ENCODE data around the gene HBG1. TPM values are rescaled to one million over a fixed set of nuclear protein-coding genes. Genes with fewer than 3 reads are reported as not detected.

The HBG1 gene
- polyA plus RNA-seq, 3 donors = not detected

DNA sequence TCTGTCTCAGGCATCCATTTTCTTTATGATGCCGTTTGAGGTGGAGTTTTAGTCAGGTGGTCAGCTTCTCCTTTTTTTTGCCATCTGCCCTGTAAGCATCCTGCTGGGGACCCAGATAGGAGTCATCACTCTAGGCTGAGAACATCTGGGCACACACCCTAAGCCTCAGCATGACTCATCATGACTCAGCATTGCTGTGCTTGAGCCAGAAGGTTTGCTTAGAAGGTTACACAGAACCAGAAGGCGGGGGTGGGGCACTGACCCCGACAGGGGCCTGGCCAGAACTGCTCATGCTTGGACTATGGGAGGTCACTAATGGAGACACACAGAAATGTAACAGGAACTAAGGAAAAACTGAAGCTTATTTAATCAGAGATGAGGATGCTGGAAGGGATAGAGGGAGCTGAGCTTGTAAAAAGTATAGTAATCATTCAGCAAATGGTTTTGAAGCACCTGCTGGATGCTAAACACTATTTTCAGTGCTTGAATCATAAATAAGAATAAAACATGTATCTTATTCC lies 31.0 kb upstream of the HBG1 start:
- H3K27ac Mint-ChIP-seq = peak overlapping the region in 2 of 7 donors; percentile 67 to 77
- DNase-seq = peak; percentile 43 to 83 (median 52)
- intact Hi-C loops (cut with micrococcal nuclease) = no loop called here
- Histone ChIP-seq H2AFZ (ENCODE audit: insufficient read depth, low read depth, low read length, poor library complexity, severe bottlenecking) (no peak overlapping the region), H3K4me2 (replicated peaks; ENCODE audit: extremely low read depth, low read length, poor library complexity, severe bottlenecking) (no peak overlapping the region), H3K9ac (ENCODE audit: insufficient read depth, low read length, poor library complexity, severe bottlenecking) (no peak overlapping the region), H3K4me3 (replicated peaks in 1 of 3; ENCODE audit: low read depth in 2 of 3, low read length in 3 of 3) (no peak overlapping the region), H3K4me1 (ENCODE audit: control insufficient read depth in 1 of 2, insufficient read depth in 2 of 2, low read length in 2 of 2) (peaks cover 0 to 4% of the 10 kb centered on the region in 2 donors), H3K36me3 (replicated peaks in 1 of 2; ENCODE audit: control insufficient read depth in 1 of 2, insufficient read depth in 2 of 2, low read length in 2 of 2) (no peaks in the 10 kb centered on the region), H4K20me1 (ENCODE audit: insufficient read depth, low read length) (no peaks in the 10 kb centered on the region), H3K79me2 (ENCODE audit: insufficient read depth, low read length) (no peaks in the 10 kb centered on the region), H3K27me3 (ENCODE audit: control insufficient read depth in 2 of 2, insufficient read depth in 2 of 2, low read length in 2 of 2) (no peaks in the 10 kb centered on the region), H3K9me3 (replicated peaks in 1 of 2; ENCODE audit: control insufficient read depth in 1 of 2, insufficient read depth in 1 of 2, low read length in 2 of 2) (no peaks in the 10 kb centered on the region), H3K27ac (ENCODE audit: low read depth in 1 of 2, low read length in 2 of 2) (no peak overlapping the region)
- TF ChIP-seq, protein P1, sequence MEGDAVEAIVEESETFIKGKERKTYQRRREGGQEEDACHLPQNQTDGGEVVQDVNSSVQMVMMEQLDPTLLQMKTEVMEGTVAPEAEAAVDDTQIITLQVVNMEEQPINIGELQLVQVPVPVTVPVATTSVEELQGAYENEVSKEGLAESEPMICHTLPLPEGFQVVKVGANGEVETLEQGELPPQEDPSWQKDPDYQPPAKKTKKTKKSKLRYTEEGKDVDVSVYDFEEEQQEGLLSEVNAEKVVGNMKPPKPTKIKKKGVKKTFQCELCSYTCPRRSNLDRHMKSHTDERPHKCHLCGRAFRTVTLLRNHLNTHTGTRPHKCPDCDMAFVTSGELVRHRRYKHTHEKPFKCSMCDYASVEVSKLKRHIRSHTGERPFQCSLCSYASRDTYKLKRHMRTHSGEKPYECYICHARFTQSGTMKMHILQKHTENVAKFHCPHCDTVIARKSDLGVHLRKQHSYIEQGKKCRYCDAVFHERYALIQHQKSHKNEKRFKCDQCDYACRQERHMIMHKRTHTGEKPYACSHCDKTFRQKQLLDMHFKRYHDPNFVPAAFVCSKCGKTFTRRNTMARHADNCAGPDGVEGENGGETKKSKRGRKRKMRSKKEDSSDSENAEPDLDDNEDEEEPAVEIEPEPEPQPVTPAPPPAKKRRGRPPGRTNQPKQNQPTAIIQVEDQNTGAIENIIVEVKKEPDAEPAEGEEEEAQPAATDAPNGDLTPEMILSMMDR (IDR thresholded peaks at IDR 0.05) = no peak
- H3K4me1 Mint-ChIP-seq = peaks cover 4% of the 10 kb centered on the region
- WGBS (ENCODE audit: insufficient coverage) = 28% methylated on average over 2 of the region's 3 CpGs
- H3K9me3 Mint-ChIP-seq = peaks cover 0 to 3% (median under 1%) of the 10 kb centered on the region in 7 donors
- peaks cover 0 to 3% (median 1%) of the 10 kb centered on the region in 3 donors for H3K27me3 Mint-ChIP-seq (ENCODE audit: low read depth in 3 of 3)
- no peak overlapping the region for H3K4me3 Mint-ChIP-seq
- no peaks in the 10 kb centered on the region for H3K36me3 Mint-ChIP-seq

DNA sequence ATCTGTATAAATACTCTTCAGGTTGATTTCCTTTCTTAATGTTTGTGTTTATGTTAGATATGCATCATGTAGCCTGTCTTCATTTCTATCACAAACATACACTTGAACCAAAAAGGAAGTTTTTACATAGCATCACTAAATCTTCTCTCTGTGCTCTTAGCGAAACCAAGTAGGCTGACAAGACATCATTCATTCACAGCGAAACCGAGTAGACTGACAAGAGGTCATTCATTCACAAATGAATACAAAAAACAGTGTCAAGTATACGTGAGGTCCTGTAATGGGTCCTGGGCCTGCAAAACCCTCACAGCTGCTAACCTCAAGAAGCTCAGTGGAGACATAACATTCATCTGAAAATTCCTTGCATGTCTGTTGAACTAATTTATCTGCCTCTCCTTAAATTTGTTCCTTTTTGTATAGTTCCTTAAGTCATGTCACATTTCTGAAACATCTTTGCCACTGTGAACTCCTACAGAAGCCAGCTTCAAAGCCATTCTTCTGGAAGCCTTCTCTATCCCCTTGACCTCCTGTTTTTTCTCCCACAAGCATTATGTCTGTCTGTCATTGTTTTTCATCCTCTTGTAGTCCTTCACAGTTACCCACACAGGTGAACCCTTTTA lies 29.9 kb upstream of the HBG1 start:
- Histone ChIP-seq H3K27ac (ENCODE audit: low read depth in 1 of 2, low read length in 2 of 2) (no peak overlapping the region), H3K4me2 (replicated peaks; ENCODE audit: extremely low read depth, low read length, poor library complexity, severe bottlenecking) (no peak overlapping the region)

More for the DNA sequence above, 29.9 kb upstream of the HBG1 start:
- Histone ChIP-seq H4K20me1 (ENCODE audit: insufficient read depth, low read length) (no peaks in the 10 kb centered on the region), H3K9me3 (replicated peaks in 1 of 2; ENCODE audit: control insufficient read depth in 1 of 2, insufficient read depth in 1 of 2, low read length in 2 of 2) (no peaks in the 10 kb centered on the region), H3K79me2 (ENCODE audit: insufficient read depth, low read length) (no peaks in the 10 kb centered on the region), H3K4me3 (replicated peaks in 1 of 3; ENCODE audit: low read depth in 2 of 3, low read length in 3 of 3) (no peak overlapping the region), H3K4me1 (ENCODE audit: control insufficient read depth in 1 of 2, insufficient read depth in 2 of 2, low read length in 2 of 2) (peaks cover 0 to 4% of the 10 kb centered on the region in 2 donors), H3K9ac (ENCODE audit: insufficient read depth, low read length, poor library complexity, severe bottlenecking) (no peak overlapping the region), H3K27me3 (ENCODE audit: control insufficient read depth in 2 of 2, insufficient read depth in 2 of 2, low read length in 2 of 2) (no peaks in the 10 kb centered on the region), H3K36me3 (replicated peaks in 1 of 2; ENCODE audit: control insufficient read depth in 1 of 2, insufficient read depth in 2 of 2, low read length in 2 of 2) (no peaks in the 10 kb centered on the region), H2AFZ (ENCODE audit: insufficient read depth, low read depth, low read length, poor library complexity, severe bottlenecking) (no peak overlapping the region)
- Mint-ChIP-seq H3K36me3 (no peaks in the 10 kb centered on the region), H3K27me3 (ENCODE audit: low read depth in 3 of 3) (peaks cover 0 to 3% (median 1%) of the 10 kb centered on the region in 3 donors), H3K4me1 (peaks cover 4% of the 10 kb centered on the region), H3K4me3 (no peak overlapping the region), H3K9me3 (peaks cover 0 to 3% (median 0%) of the 10 kb centered on the region in 7 donors), H3K27ac (no peak overlapping the region)
- intact Hi-C loops (cut with micrococcal nuclease) = no loop called here
- TF ChIP-seq, protein P1 (IDR thresholded peaks at IDR 0.05) = no peak
- no peak for DNase-seq
- 100% methylated on average over 1 of the region's 4 CpGs for WGBS (ENCODE audit: insufficient coverage)
